ENCODE results near the gene MYH6. TPM values are rescaled to one million over a fixed set of nuclear protein-coding genes. Genes with fewer than 3 reads are reported as not detected.

The MYH6 gene
- total RNA-seq, 1 experiment from 2014 or later, result 0.09 TPM

GRCh38 chr14:23403908-23404307 is 4.2 kb downstream of the MYH6 start:
- TF ChIP-seq PRRX2 (CRISPR knock-in tag; IDR thresholded peaks at IDR 0.05) (no peak), JAZF1 (CRISPR knock-in tag; IDR thresholded peaks at IDR 0.05) (no peak), ZNF671 (CRISPR knock-in tag; IDR thresholded peaks at IDR 0.05) (no peak)
- no peak overlapping the region for H3K4me3 Mint-ChIP-seq
- no peak overlapping the region for H3K27ac Mint-ChIP-seq
- DNase-seq (ENCODE audit: low spot score), result no peak
- peaks cover 2% of the 10 kb centered on the region; the same call in 1 of the 2 replicates for H3K4me1 Mint-ChIP-seq
- ChIA-PET POLR2A (no interaction called here), CTCF (no interaction called here)
- H3K36me3 Mint-ChIP-seq, result no peaks in the 10 kb centered on the region
- ATAC-seq, result no peak
- H3K9me3 Mint-ChIP-seq, result no peaks in the 10 kb centered on the region
- H3K27me3 Mint-ChIP-seq (ENCODE audit: low read depth), result peaks cover 33% of the 10 kb centered on the region

DNA sequence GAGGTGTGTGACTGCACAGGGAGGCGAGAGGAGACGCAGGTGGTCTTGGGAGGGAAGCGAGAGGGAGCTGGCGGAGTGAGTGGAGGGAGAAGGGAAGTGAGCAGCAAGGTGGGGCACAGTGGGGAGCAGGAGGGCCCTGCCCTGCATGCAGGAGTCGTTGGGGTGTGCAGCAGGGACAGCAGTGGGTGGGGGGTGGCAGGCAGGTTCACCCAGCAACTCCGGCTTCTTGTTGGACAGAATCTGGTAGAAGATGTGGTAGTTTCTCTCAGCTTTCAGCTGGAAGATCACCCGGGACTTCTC is 5.0 kb downstream of the MYH6 start:
- no peak for ATAC-seq
- no peaks in the 10 kb centered on the region for H3K9me3 Mint-ChIP-seq
- no peak overlapping the region for H3K27ac Mint-ChIP-seq
- H3K4me3 Mint-ChIP-seq, result no peak overlapping the region
- peaks cover 33% of the 10 kb centered on the region for H3K27me3 Mint-ChIP-seq (ENCODE audit: low read depth)
- no peak for TF ChIP-seq NFATC4 (CRISPR knock-in tag; IDR thresholded peaks at IDR 0.05)
- ChIA-PET CTCF (interaction anchor here (0.6 to 1.6 kb wide), 6 partner anchors 17 to 531 kb away, joined by 3 to 4 read pairs (median 3); no protein-coding TSS in a partner anchor), POLR2A (no interaction called here)
- no peak for DNase-seq (ENCODE audit: low spot score)
- no peaks in the 10 kb centered on the region for H3K36me3 Mint-ChIP-seq
- peaks cover 2% of the 10 kb centered on the region; the same call in 1 of the 2 replicates for H3K4me1 Mint-ChIP-seq

DNA sequence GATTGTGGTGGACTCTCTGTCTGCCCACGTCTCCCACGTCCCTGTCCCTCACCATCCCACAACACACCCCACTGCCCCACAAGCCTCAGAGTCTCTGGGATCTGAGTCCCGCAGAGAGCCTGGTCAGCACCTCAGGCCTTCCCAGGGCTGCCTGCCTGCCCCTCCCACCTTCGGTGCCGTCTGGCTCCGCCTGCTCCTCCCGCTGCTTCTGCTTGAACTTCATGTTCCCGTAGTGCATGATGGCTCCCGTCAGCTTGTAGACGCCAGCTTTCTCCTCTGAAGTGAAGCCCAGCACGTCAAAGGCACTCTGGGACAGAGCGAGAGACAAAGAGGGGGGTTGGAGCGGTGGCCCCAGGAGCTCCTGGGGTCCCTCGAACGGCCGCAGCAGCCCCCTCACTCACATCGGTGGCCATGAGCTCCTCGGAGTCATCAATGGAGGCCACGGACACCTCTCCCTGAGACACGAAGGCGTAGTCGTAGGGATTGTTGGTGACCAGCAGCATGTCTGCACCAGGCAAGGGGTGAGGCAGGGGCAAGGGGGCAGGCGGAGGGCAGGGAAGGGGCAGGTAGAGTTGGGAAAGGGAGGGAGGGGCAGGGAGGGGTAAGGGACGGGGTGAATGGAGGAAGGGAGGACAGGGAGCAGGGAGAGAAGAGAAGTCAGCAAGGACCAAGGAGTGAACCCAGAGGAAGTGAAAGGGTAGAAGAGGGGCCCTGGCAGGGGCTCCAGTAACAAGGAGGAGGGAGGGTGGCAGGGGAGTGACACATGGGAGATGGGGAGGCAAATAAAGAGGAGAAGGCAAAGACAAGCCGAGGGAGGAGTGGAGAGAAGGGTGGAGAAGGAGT is 5.6 kb downstream of the MYH6 start:
- peak; percentile 63 for ATAC-seq

More for the DNA sequence above, 5.6 kb downstream of the MYH6 start:
- Mint-ChIP-seq H3K4me3 (no peak overlapping the region; the same call in 1 of the 2 replicates), H3K4me1 (peaks cover 2% of the 10 kb centered on the region; the same call in 1 of the 2 replicates), H3K9me3 (no peaks in the 10 kb centered on the region), H3K36me3 (no peaks in the 10 kb centered on the region), H3K27ac (no peak overlapping the region), H3K27me3 (ENCODE audit: low read depth) (peaks cover 31% of the 10 kb centered on the region)
- DNase-seq (ENCODE audit: low spot score), result no peak
- ChIA-PET POLR2A (no interaction called here), CTCF (interaction anchor here (0.6 to 1.6 kb wide), 6 partner anchors 16 to 530 kb away, joined by 3 to 4 read pairs (median 3); no protein-coding TSS in a partner anchor)
- TF ChIP-seq JAZF1 (CRISPR knock-in tag; IDR thresholded peaks at IDR 0.05), result no peak
- no peak for TF ChIP-seq CBFB (CRISPR knock-in tag; IDR thresholded peaks at IDR 0.05; ENCODE audit: low read depth)
- TF ChIP-seq CREM (CRISPR knock-in tag; IDR thresholded peaks at IDR 0.05), result no peak
- TF ChIP-seq, protein P1, sequence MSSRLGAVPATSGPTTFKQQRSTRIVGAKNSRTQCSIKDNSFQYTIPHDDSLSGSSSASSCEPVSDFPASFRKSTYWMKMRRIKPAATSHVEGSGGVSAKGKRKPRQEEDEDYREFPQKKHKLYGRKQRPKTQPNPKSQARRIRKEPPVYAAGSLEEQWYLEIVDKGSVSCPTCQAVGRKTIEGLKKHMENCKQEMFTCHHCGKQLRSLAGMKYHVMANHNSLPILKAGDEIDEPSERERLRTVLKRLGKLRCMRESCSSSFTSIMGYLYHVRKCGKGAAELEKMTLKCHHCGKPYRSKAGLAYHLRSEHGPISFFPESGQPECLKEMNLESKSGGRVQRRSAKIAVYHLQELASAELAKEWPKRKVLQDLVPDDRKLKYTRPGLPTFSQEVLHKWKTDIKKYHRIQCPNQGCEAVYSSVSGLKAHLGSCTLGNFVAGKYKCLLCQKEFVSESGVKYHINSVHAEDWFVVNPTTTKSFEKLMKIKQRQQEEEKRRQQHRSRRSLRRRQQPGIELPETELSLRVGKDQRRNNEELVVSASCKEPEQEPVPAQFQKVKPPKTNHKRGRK (CRISPR knock-in tag; IDR thresholded peaks at IDR 0.05; ENCODE audit: borderline replicate concordance), result no peak
- TF ChIP-seq, protein P2, sequence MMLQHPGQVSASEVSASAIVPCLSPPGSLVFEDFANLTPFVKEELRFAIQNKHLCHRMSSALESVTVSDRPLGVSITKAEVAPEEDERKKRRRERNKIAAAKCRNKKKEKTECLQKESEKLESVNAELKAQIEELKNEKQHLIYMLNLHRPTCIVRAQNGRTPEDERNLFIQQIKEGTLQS (CRISPR knock-in tag; conservative IDR thresholded peaks at IDR 0.05), result no peak
- no peak for TF ChIP-seq ZSCAN18 (CRISPR knock-in tag; IDR thresholded peaks at IDR 0.05)
- TF ChIP-seq USF1 (CRISPR knock-in tag; IDR thresholded peaks at IDR 0.05), result no peak
- TF ChIP-seq, protein P3, sequence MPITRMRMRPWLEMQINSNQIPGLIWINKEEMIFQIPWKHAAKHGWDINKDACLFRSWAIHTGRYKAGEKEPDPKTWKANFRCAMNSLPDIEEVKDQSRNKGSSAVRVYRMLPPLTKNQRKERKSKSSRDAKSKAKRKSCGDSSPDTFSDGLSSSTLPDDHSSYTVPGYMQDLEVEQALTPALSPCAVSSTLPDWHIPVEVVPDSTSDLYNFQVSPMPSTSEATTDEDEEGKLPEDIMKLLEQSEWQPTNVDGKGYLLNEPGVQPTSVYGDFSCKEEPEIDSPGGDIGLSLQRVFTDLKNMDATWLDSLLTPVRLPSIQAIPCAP (CRISPR knock-in tag; IDR thresholded peaks at IDR 0.05), result no peak
- TF ChIP-seq ZNF232 (CRISPR knock-in tag; IDR thresholded peaks at IDR 0.05), result no peak
